Activated naive CD4-positive, alpha-beta T cell treated with anti-CD3 and anti-CD28 coated beads, Interleukin-2, amount 50 U/mL, for 16 hours (primary cell): ENCODE data around the gene LSR.
A peak's percentile ranks its signal among the peaks of the same experiment; 100 is the strongest.

ENCODE experiments used
- DNase-seq: peaks from one replicate; pipeline ENCODE4 v3.0.0-alpha.2; 2020

The LSR gene

DNA sequence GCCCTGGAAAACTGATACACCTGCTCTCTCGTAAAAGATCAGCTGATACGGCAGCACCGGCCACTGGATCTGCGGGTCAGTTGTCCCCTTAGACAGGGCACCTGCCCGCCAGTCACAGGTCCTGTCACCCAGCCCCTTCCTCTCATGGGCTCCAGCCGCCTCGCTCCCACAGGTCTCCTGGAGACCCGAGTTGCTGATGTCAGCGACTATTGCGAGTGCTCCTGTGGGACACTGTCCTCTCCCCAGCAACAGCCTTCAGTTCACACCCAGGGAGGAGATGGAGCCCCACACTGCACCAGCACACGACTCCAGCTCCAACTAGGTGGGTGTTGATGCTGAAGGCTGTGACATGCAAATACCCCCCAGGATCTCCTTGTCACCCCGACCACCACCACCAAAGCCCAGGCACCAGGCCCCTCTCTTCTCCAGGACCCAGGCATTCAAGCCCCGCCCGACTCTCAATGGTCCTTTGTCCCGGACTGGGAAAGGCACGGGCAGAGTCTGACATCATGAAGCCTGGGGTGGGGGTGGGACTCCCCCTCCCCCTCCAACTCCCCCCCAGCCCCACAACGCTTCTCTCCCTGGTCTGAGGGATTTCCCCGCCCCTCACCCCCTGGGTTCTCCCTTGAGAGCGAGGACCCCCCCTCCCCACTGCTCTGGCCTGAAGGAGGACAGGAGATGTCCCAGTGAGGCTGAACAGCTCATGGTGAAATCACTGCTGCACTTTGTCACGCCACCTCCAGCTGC is 41.8 kb downstream of the LSR start:
- DNase-seq = no peak

DNA sequence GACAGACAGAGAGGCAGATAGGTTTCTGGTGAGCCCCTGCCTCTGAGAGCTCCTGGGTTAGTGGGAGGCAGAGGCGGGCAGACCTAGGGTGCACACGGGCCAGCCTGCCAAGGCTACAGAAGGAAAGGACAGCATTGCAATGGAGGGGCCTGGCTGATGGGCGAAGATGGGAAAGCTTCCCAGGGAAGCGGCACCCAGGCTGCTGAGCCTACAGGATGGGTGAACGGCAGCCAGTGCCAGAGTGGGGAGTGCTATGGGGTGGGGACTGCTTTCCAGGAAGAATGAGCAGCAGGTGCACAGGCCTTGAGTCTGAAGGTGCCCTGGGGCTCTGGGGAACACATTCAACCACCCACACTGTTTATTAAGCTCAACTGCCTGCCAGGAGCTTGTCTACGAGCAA is 42.5 kb downstream of the LSR start:
- no peak for DNase-seq

DNA sequence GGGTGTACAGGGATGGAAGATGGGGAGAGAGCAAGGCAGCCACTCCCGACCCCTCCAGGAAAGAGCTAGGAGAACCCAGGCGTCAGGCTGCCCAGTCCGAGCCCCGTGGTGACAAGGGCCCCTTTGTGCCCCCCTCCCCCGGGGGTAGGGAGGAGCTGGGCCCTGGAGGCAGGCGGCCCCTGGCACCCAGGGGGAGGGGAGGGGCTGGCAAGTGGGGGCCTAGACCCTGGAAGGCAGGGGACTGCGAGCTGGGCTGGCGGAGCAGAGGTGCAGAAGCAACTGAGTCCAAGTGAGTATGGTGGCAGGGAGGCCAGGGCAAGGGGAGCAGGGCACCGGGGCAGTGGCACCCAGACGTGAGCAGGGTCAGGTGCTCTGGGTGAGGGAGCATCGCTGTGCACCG is 43.1 kb downstream of the LSR start, which contains the start of gene MAG:
Gene MAG (plus strand): TSS at position 246 of the 400 bp plus-strand sequence. CDS start 3,248 bp downstream, outside the sequence.
- no peak for DNase-seq

DNA sequence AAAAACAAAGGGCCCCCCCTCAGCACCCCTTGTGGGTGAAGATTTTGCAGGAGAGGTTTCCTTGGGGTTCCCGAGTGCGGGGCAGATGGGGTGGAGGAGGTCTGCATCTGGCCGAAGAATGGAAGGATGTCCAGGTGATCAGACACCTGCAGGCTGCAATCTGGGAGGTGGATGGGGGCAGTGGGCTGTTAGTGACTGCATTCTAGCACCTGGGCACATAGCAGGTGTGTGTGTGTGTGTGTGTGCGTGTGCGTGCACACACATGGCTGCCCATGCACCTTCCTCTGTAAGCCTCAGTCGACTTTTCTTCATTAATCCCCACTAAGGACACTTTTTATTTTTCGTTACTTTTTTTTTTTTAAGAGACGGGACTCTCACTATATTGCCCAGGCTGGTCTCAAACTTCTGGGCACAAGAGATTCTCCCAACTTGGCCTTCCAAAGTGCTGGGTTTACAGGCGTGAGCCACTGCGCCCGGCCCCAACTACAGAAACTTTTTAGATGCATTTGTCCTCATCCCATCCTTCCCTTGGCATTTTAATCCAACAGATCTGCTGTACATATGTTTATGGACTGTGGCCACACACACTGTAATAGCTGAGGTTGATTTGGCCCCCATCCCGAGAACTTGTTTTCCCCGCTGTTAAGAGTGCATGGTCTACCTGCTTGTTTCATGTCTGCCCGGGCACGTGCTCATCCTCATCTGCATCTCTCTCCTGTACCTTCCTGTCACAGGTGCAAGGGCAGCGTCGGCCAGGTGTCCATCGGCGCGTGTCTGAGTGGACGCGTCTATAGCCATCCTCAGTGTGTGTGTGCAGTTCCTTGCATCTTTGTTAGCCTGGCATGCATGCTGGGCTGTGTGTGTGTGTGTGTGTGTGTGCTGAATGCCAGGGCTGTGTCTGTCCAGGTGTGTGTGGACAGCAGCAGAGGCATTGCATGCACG is 43.9 kb downstream of the LSR start:
- DNase-seq = no peak

DNA sequence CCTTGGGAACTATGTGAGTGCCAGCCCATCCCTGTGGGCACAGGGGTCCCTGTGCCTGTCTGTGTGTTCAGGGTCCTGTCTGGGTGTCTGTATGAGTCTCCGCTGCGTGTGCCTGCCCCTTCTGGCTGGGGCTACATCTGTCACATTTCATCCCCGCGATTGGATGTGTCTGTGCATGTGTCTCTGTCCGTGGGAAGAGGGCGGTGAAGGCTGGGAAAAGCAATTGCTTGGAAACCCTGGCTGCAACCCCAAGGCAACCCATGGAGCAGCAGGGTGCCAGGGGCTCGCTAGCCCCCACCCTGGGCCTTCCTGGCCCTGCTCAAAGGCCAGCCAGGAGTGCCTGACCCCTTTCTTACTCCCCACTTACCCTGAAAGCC is 44.5 kb downstream of the LSR start:
- no peak for DNase-seq

DNA sequence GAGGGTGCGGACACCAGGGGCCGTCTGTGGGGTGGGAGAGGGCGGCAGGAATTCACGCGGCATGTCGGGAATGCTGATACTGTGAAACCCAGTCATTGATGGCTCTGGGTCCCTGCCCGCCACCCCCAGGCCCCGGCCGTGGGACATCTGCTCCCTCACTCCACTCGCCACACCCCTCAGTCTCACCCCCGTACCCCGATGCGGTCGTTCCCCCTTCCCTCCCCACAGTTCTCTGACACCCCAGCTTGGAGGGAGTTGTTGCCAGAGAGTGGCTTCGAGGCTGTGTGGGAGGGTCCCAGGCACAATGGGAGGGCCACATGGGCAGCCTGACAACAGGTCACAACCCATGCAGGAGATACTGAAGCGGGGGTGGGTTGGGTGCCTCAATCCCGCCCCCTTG is 45.0 kb downstream of the LSR start:
- DNase-seq = no peak

DNA sequence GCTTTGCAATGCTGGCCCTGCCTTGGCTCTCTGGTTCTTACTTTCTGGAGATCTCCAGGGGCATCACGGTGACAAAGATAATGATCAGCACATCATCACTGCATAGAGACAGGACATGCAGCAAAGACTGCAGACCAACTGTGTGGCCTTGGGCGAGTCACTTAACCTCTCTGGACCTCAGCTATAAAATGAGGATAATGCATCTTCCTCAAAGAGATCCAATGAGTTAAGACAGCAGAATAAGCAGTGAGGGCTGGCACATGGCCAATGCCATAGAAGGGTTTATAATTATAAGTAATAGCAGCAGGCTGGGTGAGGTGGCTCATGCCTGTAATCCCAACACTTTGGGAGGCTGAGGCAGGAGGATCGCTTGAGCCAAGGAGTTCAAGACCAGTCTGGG is 45.5 kb downstream of the LSR start:
- no peak for DNase-seq

DNA sequence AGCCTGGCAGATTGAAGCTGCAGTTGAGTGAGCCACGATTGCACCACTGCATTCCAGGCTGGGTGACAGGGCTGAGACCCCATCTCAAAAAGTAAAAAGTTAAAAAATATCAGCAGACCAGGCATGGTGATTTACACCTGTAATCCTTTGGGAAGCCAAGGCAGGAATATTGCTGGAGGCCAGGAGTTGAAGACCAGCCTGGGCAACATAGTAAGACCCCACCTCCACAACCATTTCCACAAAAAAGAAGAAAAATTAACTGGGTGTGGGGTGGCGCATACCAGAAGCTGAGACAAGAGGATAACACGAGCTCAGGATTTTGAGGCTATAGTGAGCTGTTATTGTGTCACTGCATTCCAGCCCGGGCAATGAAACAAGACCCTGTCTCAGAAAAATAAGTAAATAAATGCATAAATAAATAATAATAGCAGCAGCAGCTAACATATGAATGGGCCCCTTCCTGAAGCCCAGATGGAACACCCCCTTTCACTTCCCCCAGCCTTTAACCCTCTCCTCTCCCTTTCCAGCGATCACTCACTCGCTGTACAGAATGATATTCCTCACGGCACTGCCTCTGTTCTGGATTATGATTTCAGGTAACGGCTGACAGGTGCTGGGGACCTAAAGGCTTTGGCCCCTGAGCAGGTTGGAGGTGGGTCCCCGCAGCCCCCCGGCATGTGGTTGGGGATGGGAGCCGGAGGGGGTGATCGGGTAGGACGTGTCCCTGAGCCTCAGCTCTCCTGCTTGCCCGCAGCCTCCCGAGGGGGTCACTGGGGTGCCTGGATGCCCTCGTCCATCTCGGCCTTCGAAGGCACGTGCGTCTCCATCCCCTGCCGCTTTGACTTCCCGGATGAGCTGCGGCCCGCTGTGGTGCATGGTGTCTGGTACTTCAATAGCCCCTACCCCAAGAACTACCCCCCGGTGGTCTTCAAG is 46.3 kb downstream of the LSR start:
- DNase-seq = no peak

DNA sequence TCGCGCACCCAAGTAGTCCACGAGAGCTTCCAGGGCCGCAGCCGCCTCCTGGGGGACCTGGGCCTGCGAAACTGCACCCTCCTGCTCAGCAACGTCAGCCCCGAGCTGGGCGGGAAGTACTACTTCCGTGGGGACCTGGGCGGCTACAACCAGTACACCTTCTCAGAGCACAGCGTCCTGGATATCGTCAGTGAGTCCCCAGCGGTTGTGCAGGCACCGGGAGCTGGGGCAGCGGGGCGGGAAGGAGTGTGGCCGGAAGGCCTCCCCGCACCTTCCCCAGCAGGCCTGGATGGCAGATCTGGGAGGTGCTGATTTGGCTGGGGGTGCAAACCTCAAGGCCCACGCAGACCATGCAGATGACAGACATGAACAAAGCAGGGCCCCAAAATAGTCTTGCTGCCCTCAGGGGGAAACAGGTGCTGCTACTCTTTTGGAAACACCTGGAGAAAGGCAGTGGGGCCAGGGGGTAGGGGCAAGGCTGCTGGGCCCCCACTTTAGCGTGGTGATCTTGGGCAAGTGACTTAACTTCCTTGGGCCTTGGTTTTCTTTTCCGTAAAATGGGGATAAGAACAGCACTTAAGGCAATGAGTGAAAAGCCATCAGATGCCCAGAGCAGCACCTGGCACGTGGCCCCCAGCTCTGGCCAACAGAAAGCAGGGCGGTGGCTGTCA is 47.1 kb downstream of the LSR start:
- peak; percentile 34 for DNase-seq

DNA sequence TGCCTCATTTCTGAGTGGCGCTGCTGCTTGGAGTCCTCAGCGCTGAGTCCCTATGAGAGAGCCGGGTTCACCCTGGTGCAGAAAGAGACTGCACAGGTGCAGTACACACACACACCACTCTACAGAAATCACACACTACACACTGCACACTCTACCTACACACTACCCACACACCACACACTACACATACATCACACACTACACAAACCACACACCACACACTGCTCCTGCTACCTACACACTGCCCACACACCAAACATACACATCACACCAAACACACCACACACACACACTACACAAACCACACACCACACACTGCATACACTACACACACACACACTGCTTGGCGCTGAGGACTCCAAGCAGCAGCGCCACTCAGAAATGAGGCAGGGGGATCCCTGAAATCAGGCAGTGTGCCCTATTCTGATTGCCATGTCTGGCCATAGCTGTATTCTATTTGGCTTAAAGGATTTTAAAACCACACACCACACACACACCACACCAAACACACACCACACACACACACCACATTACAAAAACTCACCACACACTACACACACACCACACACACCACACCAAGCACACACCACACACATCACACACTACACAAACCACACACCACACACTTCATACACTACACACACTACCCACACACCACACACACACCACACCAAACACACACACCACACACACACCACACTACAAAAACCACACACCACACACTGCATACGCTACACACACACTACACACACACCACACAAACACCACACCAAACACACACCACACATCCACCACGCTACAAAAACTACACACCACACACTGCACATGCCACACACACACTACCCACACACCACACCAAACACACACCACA is 48.1 kb downstream of the LSR start:
- no peak for DNase-seq

DNA sequence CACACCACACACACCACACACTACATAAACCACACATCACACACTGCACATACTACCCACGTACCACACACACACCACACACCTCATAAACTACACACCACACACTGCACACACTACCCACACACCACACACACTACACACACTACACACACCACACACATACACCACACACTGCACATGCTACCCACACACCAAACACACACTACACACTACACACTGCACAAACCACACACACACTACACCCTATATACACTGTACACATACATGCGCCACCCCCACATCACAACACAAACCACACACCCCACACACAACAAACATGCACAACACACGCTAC is 48.7 kb downstream of the LSR start:
- DNase-seq = no peak

DNA sequence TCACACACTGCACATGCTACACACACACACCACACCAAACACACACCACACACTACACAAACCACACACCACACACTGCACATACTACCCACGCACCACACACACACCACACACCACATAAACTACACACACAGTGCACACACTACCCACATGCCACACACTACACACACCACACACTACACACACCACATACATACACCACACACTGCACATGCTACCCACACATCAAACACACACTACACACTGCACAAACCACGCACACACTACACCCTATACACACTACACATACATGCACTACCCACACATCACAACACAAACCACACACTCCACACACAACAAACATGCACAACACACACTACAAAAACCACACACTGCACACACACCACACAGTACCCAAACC is 49.1 kb downstream of the LSR start:
- no peak for DNase-seq

DNA sequence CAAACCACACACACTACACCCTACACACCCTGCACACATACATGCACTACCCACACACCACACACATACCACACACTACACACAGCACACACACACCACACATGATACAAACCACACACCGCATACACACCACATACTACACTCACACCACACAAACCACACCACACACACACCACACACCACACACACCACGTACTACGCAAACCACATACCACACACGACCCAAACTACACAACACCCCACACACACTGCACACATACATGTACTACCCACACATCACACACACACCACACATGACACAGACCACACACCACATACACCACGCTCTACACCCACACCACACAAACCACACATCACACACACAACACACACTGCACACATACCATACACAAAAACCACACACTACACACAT is 49.8 kb downstream of the LSR start:
- DNase-seq = no peak

DNA sequence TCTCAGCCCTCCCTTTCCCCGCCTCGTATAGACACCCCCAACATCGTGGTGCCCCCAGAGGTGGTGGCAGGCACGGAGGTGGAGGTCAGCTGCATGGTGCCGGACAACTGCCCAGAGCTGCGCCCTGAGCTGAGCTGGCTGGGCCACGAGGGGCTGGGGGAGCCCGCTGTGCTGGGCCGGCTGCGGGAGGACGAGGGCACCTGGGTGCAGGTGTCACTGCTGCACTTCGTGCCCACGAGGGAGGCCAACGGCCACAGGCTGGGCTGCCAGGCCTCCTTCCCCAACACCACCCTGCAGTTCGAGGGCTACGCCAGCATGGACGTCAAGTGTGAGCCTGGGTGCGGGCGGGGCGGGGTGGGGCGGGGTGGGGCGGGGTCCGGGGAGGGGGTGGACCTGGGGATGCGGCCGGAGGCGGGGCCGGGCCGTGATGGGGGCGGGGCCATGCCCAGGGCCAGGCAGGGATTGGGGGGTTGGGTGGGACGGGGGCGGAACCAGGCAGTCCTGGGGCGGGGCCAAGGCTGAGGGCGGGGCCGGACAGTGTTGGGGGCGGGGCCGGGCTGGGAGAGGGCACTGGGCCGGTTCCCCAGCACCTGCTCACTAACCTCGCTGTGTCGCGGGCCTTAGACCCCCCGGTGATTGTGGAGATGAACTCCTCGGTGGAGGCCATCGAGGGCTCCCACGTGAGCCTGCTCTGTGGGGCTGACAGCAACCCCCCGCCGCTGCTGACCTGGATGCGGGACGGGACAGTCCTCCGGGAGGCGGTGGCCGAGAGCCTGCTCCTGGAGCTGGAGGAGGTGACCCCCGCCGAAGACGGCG is 50.9 kb downstream of the LSR start:
- no peak for DNase-seq

DNA sequence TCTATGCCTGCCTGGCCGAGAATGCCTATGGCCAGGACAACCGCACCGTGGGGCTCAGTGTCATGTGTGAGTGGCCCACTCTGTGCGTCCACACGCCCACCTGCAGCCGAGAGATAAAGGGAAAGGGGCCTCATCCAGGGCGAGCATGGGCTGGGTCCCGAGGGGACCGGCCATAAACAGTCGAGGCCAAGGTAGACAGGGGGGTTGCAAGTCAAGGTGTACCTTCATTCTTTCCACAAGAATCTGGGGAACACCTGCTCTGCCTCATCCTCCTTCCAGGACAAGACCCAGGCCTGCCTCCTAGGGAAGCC is 51.5 kb downstream of the LSR start:
- no peak for DNase-seq

DNA sequence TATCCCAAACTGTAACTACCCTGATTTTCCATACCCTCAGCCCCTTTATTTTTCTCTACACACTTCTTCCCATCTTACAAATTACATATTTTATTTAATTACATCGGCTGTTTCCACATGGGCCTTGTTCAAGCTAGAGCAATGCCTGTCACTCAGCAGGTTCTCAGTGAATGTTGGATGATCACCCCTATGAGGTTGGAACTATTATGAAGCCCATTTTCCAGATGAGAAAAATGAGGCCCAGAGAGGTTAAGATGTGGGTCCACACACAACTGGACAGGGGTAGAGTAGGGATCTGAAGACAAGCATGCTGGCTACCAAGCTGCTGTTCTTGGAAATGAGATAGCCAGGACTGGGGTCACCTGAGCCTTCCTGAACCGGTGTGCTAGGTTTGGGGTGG is 53.2 kb downstream of the LSR start:
- DNase-seq = no peak

DNA sequence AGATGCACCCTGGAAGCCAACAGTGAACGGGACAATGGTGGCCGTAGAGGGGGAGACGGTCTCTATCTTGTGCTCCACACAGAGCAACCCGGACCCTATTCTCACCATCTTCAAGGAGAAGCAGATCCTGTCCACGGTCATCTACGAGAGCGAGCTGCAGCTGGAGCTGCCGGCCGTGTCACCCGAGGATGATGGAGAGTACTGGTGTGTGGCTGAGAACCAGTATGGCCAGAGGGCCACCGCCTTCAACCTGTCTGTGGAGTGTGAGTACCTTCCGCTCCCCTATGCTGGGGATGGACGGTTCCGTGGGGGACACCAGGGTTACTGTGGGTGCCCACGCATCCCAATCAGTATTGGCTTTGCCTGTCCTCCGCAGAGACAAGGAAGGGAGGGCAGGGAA is 53.6 kb downstream of the LSR start:
- DNase-seq = no peak

DNA sequence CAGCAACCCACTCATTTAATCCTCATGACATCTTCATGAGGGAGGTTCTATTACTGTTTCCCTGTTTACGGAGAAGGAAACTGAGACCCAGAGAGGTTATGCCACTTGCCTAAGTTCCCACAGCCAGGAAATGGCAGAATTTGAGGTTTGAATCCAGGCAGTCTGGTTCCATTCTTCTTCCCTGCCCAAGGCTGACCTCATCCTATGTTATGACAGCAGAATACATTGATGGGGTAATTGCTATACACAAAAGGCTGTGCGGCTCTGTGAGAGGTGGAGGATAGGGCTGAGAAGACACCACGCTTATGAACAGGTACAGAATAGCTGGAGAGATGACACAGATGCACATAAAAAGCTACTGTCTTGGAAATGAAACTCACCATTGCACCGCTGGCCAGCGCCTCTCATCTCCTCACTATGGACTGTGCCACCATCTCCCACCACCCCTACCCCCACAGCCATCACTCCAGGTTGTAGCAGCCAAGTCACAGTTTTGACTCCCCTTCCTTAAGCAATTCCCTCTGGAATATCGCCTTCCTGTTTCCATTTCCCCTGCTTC is 54.6 kb downstream of the LSR start:
- no peak for DNase-seq

DNA sequence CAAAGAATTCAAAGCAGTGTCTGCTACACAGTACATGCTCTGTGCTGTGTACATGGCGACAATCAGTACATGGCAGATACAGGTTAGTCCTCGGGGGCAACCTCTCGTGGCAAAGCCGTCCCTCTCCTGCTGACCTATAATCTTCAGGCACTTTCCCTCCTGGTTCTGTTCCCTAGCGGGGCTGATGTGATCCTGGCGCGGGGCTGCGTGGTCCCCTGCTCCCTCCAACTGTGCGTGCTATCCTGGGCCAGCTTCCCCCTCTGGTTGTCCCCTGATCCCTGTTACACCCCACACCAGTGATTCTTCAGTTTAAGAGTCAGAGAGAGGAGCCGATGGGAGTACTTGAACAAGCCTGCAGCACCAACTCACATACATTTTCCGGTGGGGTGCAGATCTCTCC is 55.2 kb downstream of the LSR start:
- no peak for DNase-seq

DNA sequence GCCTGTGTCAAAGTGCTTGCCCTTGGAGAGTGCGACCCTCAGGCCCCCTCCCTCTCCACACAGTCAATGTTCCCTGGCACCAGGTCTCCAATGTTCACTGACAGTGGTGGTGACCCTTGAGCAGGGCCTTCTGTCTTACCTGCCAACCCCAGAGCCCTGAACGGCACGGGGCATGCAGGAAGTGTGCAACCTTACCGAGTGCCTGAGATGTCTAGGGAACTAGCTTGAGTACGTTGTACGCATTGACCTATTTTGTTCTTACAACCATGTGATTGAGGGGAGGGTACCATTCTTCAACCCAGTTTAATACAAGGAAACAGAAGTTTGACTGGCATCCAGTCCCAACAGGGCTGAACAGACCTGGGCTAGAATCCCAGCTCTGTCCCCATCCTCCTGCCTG is 56.4 kb downstream of the LSR start:
- no peak for DNase-seq
